ENCODE measurements around the gene MAGI2.

MAGI2 gene

DNA sequence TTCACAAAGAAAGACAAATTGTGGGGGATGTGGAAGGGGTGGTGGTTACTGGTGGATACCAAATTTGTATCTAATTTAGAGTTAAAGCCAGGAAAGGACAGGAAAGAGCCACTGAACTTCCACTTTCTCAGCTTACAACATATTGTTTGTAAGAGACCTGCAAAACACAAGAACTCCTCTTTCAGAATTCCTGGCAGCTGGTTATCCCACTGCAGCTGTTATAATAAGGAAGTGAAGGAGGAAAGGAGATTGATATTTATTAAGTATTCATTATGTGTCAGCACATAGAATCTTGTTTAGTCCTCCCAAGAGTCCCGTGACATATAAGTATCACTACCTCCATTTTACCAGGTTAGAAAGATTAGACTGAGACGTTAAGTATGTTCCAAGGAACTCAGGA is 1173.2 kb downstream of the MAGI2 start:
- Histone ChIP-seq H3F3A (ENCODE audit: control insufficient read depth, insufficient read depth) (no peaks in the 10 kb centered on the region), H3K4me1 (ENCODE audit: control insufficient read depth, low read length) (no peaks in the 10 kb centered on the region), H3K27me3 (ENCODE audit: control insufficient read depth, low read length) (no peaks in the 10 kb centered on the region), H3K79me2 (ENCODE audit: control insufficient read depth, low read length) (no peaks in the 10 kb centered on the region), H3K9me2 (replicated peaks; ENCODE audit: control insufficient read depth, low read length) (no peaks in the 10 kb centered on the region), H4K20me1 (ENCODE audit: control insufficient read depth, insufficient read depth, low read depth, low read length) (no peaks in the 10 kb centered on the region), H3K9me3 (ENCODE audit: control insufficient read depth, insufficient read depth, low read length) (no peaks in the 10 kb centered on the region), H3K27ac (ENCODE audit: low read depth, low read length) (no peak overlapping the region), H3K4me2 (ENCODE audit: low read length) (no peak overlapping the region), H3K36me3 (ENCODE audit: control insufficient read depth, low read length) (no peaks in the 10 kb centered on the region), H3K4me3 (ENCODE audit: low read length) (no peak overlapping the region)
- TF ChIP-seq, protein P1, sequence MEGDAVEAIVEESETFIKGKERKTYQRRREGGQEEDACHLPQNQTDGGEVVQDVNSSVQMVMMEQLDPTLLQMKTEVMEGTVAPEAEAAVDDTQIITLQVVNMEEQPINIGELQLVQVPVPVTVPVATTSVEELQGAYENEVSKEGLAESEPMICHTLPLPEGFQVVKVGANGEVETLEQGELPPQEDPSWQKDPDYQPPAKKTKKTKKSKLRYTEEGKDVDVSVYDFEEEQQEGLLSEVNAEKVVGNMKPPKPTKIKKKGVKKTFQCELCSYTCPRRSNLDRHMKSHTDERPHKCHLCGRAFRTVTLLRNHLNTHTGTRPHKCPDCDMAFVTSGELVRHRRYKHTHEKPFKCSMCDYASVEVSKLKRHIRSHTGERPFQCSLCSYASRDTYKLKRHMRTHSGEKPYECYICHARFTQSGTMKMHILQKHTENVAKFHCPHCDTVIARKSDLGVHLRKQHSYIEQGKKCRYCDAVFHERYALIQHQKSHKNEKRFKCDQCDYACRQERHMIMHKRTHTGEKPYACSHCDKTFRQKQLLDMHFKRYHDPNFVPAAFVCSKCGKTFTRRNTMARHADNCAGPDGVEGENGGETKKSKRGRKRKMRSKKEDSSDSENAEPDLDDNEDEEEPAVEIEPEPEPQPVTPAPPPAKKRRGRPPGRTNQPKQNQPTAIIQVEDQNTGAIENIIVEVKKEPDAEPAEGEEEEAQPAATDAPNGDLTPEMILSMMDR (IDR thresholded peaks at IDR 0.05; ENCODE audit: low read depth, low read length, poor library complexity, severe bottlenecking), result no peak
- no peak for TF ChIP-seq EZH2phosphoT487 (IDR thresholded peaks at IDR 0.05; ENCODE audit: borderline replicate concordance, low read length)

DNA sequence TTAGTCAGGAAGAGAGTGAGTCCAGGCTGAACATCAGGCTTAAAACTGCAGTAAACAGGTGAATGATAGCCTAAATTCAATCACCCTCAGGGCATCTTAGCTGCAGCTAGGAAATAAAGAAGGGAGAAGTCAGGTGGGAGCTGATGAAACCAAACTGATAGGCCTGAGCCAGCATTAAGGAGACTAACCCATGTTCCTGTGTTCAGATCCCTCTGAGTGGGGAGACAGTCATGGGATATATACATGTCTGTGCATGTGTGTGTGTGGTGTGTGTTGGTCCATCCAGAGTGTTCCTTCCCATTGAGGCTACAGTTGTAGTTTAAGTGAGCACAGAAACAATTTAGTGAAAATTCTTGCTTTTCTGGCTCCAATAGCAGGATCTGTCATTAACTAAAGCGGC is 1174.0 kb downstream of the MAGI2 start:
- no peaks in the 10 kb centered on the region for H3K9me2 ChIP-seq (replicated peaks; ENCODE audit: control insufficient read depth, low read length)
- H4K20me1 ChIP-seq (ENCODE audit: control insufficient read depth, insufficient read depth, low read depth, low read length), result no peaks in the 10 kb centered on the region
- no peaks in the 10 kb centered on the region for H3K9me3 ChIP-seq (ENCODE audit: control insufficient read depth, insufficient read depth, low read length)
- no peaks in the 10 kb centered on the region for H3K79me2 ChIP-seq (ENCODE audit: control insufficient read depth, low read length)
- H3K4me1 ChIP-seq (ENCODE audit: control insufficient read depth, low read length), result no peaks in the 10 kb centered on the region
- no peak overlapping the region for H3K4me3 ChIP-seq (ENCODE audit: low read length)
- no peak overlapping the region for H3K27ac ChIP-seq (ENCODE audit: low read depth, low read length)
- H3K4me2 ChIP-seq (ENCODE audit: low read length), result no peak overlapping the region
- TF ChIP-seq EZH2phosphoT487 (IDR thresholded peaks at IDR 0.05; ENCODE audit: borderline replicate concordance, low read length), result no peak
- TF ChIP-seq, protein P1 (IDR thresholded peaks at IDR 0.05; ENCODE audit: low read depth, low read length, poor library complexity, severe bottlenecking), result no peak
- H3F3A ChIP-seq (ENCODE audit: control insufficient read depth, insufficient read depth), result no peaks in the 10 kb centered on the region
- no peaks in the 10 kb centered on the region for H3K27me3 ChIP-seq (ENCODE audit: control insufficient read depth, low read length)
- H3K36me3 ChIP-seq (ENCODE audit: control insufficient read depth, low read length), result no peaks in the 10 kb centered on the region

DNA sequence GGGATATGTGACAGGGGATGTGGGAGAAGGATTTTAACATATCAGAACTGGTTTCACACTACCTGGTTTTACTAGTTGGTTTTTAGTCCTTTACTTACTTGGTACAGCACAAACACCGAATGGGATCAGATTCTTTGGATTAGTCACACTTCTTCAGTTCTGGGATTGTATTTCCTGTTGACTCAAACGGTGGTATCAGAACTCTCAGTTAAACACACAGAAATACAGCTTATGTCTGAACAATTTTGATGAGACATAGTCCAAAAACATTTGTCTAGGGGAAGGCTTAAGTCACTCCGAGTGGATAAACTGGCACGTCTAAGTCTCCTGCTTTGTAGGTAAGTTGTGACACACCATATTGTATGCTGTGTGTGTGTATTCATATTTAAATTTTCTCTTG is 1174.4 kb downstream of the MAGI2 start:
- Histone ChIP-seq H3K9me3 (ENCODE audit: control insufficient read depth, insufficient read depth, low read length) (no peaks in the 10 kb centered on the region), H3K36me3 (ENCODE audit: control insufficient read depth, low read length) (no peaks in the 10 kb centered on the region), H4K20me1 (ENCODE audit: control insufficient read depth, insufficient read depth, low read depth, low read length) (no peaks in the 10 kb centered on the region), H3F3A (ENCODE audit: control insufficient read depth, insufficient read depth) (no peaks in the 10 kb centered on the region), H3K27ac (ENCODE audit: low read depth, low read length) (no peak overlapping the region), H3K4me1 (ENCODE audit: control insufficient read depth, low read length) (no peaks in the 10 kb centered on the region), H3K79me2 (ENCODE audit: control insufficient read depth, low read length) (no peaks in the 10 kb centered on the region), H3K4me3 (ENCODE audit: low read length) (no peak overlapping the region), H3K27me3 (ENCODE audit: control insufficient read depth, low read length) (no peaks in the 10 kb centered on the region), H3K4me2 (ENCODE audit: low read length) (no peak overlapping the region), H3K9me2 (replicated peaks; ENCODE audit: control insufficient read depth, low read length) (no peaks in the 10 kb centered on the region)
- TF ChIP-seq EZH2phosphoT487 (IDR thresholded peaks at IDR 0.05; ENCODE audit: borderline replicate concordance, low read length), result no peak
- TF ChIP-seq, protein P1 (IDR thresholded peaks at IDR 0.05; ENCODE audit: low read depth, low read length, poor library complexity, severe bottlenecking), result no peak

DNA sequence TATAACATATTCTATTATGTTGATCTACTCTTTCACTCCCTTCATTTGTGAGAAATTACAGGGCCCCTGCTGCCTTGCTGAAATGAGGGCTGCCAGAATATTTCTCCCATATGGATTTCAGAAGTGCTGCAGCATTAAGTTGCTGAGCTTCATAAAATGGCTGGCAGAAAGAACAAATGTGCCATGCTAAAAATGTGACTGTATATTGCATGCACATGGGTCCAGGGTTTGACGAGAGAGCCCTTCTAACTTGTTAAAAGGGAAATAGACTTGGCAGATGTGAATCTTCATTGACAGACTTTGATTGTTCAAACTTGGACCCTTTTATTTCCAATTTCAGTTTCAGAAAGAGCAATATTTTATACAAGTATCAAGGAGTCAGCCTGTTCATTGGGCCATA is 1186.3 kb downstream of the MAGI2 start:
- Histone ChIP-seq H3K4me2 (ENCODE audit: low read length) (no peak overlapping the region), H3K27me3 (ENCODE audit: control insufficient read depth, low read length) (no peaks in the 10 kb centered on the region), H4K20me1 (ENCODE audit: control insufficient read depth, insufficient read depth, low read depth, low read length) (no peaks in the 10 kb centered on the region), H3K9me3 (ENCODE audit: control insufficient read depth, insufficient read depth, low read length) (no peaks in the 10 kb centered on the region), H3F3A (ENCODE audit: control insufficient read depth, insufficient read depth) (no peaks in the 10 kb centered on the region), H3K36me3 (ENCODE audit: control insufficient read depth, low read length) (no peaks in the 10 kb centered on the region), H3K79me2 (ENCODE audit: control insufficient read depth, low read length) (no peaks in the 10 kb centered on the region), H3K4me1 (ENCODE audit: control insufficient read depth, low read length) (no peaks in the 10 kb centered on the region), H3K9me2 (replicated peaks; ENCODE audit: control insufficient read depth, low read length) (no peaks in the 10 kb centered on the region), H3K4me3 (ENCODE audit: low read length) (no peak overlapping the region), H3K27ac (ENCODE audit: low read depth, low read length) (no peak overlapping the region)
- TF ChIP-seq, protein P1 (IDR thresholded peaks at IDR 0.05; ENCODE audit: low read depth, low read length, poor library complexity, severe bottlenecking), result no peak
- TF ChIP-seq EZH2phosphoT487 (IDR thresholded peaks at IDR 0.05; ENCODE audit: borderline replicate concordance, low read length), result no peak
